Measurements from ENCODE around the gene RPP25L. TPM values are rescaled to one million over a fixed set of nuclear protein-coding genes. Genes with fewer than 3 reads are reported as not detected.
A peak's percentile ranks its signal among the peaks of the same experiment; 100 is the strongest.

Gene RPP25L
- polyA plus RNA-seq, 3 donors, result 20.1 to 42.3 (median 39.4) TPM

DNA sequence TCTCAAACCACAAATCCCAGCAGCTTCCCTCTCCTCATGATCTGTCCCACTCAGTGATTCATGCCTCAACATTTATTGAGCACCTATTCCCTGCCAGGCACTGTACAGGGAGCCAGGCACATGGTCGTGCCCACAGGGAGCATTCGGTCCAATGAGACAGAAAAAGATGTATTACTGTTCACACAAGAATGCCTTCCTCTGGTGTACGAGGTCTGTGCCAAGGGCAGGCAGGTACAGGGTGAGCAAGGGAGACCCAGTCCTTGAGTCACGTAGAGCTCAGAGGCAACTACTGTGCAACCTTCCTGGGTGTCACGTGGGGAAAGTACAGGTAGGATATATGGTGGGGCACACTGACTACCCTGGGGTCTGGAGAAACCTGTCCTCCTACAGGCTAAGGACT is 26.9 kb downstream of the RPP25L start:
- H2AFZ ChIP-seq (ENCODE audit: insufficient read depth, low read depth, low read length, poor library complexity, severe bottlenecking), result no peak overlapping the region
- TF ChIP-seq, protein P1, sequence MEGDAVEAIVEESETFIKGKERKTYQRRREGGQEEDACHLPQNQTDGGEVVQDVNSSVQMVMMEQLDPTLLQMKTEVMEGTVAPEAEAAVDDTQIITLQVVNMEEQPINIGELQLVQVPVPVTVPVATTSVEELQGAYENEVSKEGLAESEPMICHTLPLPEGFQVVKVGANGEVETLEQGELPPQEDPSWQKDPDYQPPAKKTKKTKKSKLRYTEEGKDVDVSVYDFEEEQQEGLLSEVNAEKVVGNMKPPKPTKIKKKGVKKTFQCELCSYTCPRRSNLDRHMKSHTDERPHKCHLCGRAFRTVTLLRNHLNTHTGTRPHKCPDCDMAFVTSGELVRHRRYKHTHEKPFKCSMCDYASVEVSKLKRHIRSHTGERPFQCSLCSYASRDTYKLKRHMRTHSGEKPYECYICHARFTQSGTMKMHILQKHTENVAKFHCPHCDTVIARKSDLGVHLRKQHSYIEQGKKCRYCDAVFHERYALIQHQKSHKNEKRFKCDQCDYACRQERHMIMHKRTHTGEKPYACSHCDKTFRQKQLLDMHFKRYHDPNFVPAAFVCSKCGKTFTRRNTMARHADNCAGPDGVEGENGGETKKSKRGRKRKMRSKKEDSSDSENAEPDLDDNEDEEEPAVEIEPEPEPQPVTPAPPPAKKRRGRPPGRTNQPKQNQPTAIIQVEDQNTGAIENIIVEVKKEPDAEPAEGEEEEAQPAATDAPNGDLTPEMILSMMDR (IDR thresholded peaks at IDR 0.05), result no peak
- peaks cover 42 to 81% of the 10 kb centered on the region in 2 donors for H3K27me3 ChIP-seq (ENCODE audit: control insufficient read depth in 2 of 2, insufficient read depth in 2 of 2, low read length in 2 of 2)
- peaks cover 4% of the 10 kb centered on the region for H3K4me1 Mint-ChIP-seq
- H3K36me3 Mint-ChIP-seq, result peaks cover 0 to 4% of the 10 kb centered on the region in 2 donors
- no peak overlapping the region for H3K27ac ChIP-seq (ENCODE audit: low read depth in 1 of 2, low read length in 2 of 2)
- H3K4me1 ChIP-seq (ENCODE audit: control insufficient read depth in 1 of 2, insufficient read depth in 2 of 2, low read length in 2 of 2), result peaks cover under 1 to 5% of the 10 kb centered on the region in 2 donors
- H3K79me2 ChIP-seq (ENCODE audit: insufficient read depth, low read length), result no peaks in the 10 kb centered on the region
- peaks cover 70 to 83% (median 73%) of the 10 kb centered on the region in 3 donors for H3K27me3 Mint-ChIP-seq (ENCODE audit: low read depth in 3 of 3)
- no peak overlapping the region for H3K27ac Mint-ChIP-seq
- no peak overlapping the region for H3K4me2 ChIP-seq (replicated peaks; ENCODE audit: extremely low read depth, low read length, poor library complexity, severe bottlenecking)
- H3K9me3 Mint-ChIP-seq, result peaks cover 0 to 12% (median 4%) of the 10 kb centered on the region in 7 donors
- no peak overlapping the region for H3K9ac ChIP-seq (ENCODE audit: insufficient read depth, low read length, poor library complexity, severe bottlenecking)
- H3K4me3 Mint-ChIP-seq, result peak overlapping the region in 1 of 2 donors; percentile 46
- H3K9me3 ChIP-seq (replicated peaks in 1 of 2; ENCODE audit: control insufficient read depth in 1 of 2, insufficient read depth in 1 of 2, low read length in 2 of 2), result peaks cover 0 to 25% of the 10 kb centered on the region in 2 donors
- no peak overlapping the region for H3K4me3 ChIP-seq (replicated peaks in 1 of 3; ENCODE audit: low read depth in 2 of 3, low read length in 3 of 3)
- no peaks in the 10 kb centered on the region for H3K36me3 ChIP-seq (replicated peaks in 1 of 2; ENCODE audit: control insufficient read depth in 1 of 2, insufficient read depth in 2 of 2, low read length in 2 of 2)
- intact Hi-C loops (cut with micrococcal nuclease), result no loop called here
- no peak for DNase-seq
- no peaks in the 10 kb centered on the region for H4K20me1 ChIP-seq (ENCODE audit: insufficient read depth, low read length)
- WGBS (ENCODE audit: insufficient coverage), result 77% methylated on average over 3 of the region's 5 CpGs

DNA sequence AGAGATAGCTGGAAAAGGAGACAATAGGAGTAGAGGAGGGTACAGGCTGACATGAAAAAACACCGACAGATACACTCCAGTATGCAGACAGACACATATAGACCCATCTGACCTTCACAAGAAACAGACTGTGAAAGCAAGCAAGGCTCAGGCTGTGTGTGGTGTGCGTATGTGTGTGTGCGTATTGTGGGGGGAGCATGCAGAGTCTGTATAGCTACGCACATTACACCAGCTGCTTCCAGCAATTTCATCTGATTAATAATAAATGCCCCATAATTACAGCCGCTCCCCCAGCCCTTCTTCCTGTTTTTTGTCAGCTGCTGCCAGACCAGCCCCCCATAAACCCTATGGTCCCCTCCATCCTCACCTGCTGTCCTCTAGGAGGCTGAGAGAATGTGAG is 29.1 kb downstream of the RPP25L start:
- Histone ChIP-seq H3K4me1 (ENCODE audit: control insufficient read depth in 1 of 2, insufficient read depth in 2 of 2, low read length in 2 of 2) (no peaks in the 10 kb centered on the region), H3K79me2 (ENCODE audit: insufficient read depth, low read length) (no peaks in the 10 kb centered on the region), H3K27ac (ENCODE audit: low read depth in 1 of 2, low read length in 2 of 2) (no peak overlapping the region), H3K27me3 (ENCODE audit: control insufficient read depth in 2 of 2, insufficient read depth in 2 of 2, low read length in 2 of 2) (peaks cover 44 to 85% of the 10 kb centered on the region in 2 donors), H3K9me3 (replicated peaks in 1 of 2; ENCODE audit: control insufficient read depth in 1 of 2, insufficient read depth in 1 of 2, low read length in 2 of 2) (peaks cover 0 to 31% of the 10 kb centered on the region in 2 donors), H4K20me1 (ENCODE audit: insufficient read depth, low read length) (no peaks in the 10 kb centered on the region), H3K9ac (ENCODE audit: insufficient read depth, low read length, poor library complexity, severe bottlenecking) (no peak overlapping the region), H3K4me3 (replicated peaks in 1 of 3; ENCODE audit: low read depth in 2 of 3, low read length in 3 of 3) (no peak overlapping the region), H3K4me2 (replicated peaks; ENCODE audit: extremely low read depth, low read length, poor library complexity, severe bottlenecking) (no peak overlapping the region), H3K36me3 (replicated peaks in 1 of 2; ENCODE audit: control insufficient read depth in 1 of 2, insufficient read depth in 2 of 2, low read length in 2 of 2) (no peaks in the 10 kb centered on the region), H2AFZ (ENCODE audit: insufficient read depth, low read depth, low read length, poor library complexity, severe bottlenecking) (no peak overlapping the region)
- no peak for DNase-seq
- WGBS (ENCODE audit: insufficient coverage), result no CpG with 5 or more reads among the region's 5 CpGs
- Mint-ChIP-seq H3K27me3 (ENCODE audit: low read depth in 3 of 3) (peaks cover 68 to 83% (median 73%) of the 10 kb centered on the region in 3 donors), H3K4me3 (peak overlapping the region in 1 of 2 donors; percentile 20), H3K4me1 (no peaks in the 10 kb centered on the region), H3K27ac (no peak overlapping the region), H3K9me3 (peaks cover 0 to 4% (median 0%) of the 10 kb centered on the region in 7 donors), H3K36me3 (no peaks in the 10 kb centered on the region)
- intact Hi-C loops (cut with micrococcal nuclease), result no loop called here
- TF ChIP-seq, protein P1 (IDR thresholded peaks at IDR 0.05), result no peak
